Upper lobe of left lung (tissue), 6 donors: Measurements from ENCODE around the gene PRDM16. TPM values are rescaled to one million over a fixed set of nuclear protein-coding genes. Genes with fewer than 3 reads are reported as not detected.

ENCODE experiments used
- ATAC-seq, 2 donors: fragments of 200-7000 bp; cut with Tn5 transposase; one replicate each; pipeline ENCODE4 v1.9.1; 2022; ENCODE audit warnings: mild to moderate bottlenecking in 2 of 2, moderate library complexity in 2 of 2; ENCODE audit not compliant: low FRiP score in 2 of 2
- DNase-seq, 2 donors: peaks; one replicate each; pipeline ENCODE4 v3.0.0-alpha.2; 2019 to 2020
- H3K27ac ChIP-seq, 4 donors: fragments of 200-600 bp; sonication (generic); one replicate each; pipeline ENCODE4 v1.5.1; 2016 to 2019
- H3K27me3 ChIP-seq, 4 donors: fragments of 200-600 bp; sonication (generic); one replicate each; pipeline ENCODE4 v1.5.1; 2017 to 2019
- H3K36me3 ChIP-seq, 4 donors: fragments of 200-600 bp; sonication (generic); one replicate each; pipeline ENCODE4 v1.5.1; 2016 to 2019
- H3K4me1 ChIP-seq, 4 donors: fragments of 200-600 bp; sonication (generic); one replicate each; pipeline ENCODE4 v1.5.1; 2018 to 2019
- H3K4me3 ChIP-seq, 4 donors: fragments of 200-600 bp; sonication (generic); one replicate each; pipeline ENCODE4 v1.5.1; 2017 to 2019; ENCODE audit warnings: mild to moderate bottlenecking in 2 of 4, moderate library complexity in 1 of 4
- H3K9me3 ChIP-seq, 4 donors: fragments of 200-600 bp; sonication (generic); one replicate each; pipeline ENCODE4 v1.5.1; 2018 to 2019
- CTCF ChIP-seq, 6 experiments: fragments of 450-650 bp in 4 of 6; fragments of 200-600 bp in 2 of 6; sonication (generic) in 2 of 6; IDR thresholded peaks; one replicate each; pipeline ENCODE4 v1.5.1; 2016 to 2019; ENCODE audit warnings: antibody characterized with exemption in 6 of 6
- EP300 ChIP-seq, 4 donors: sonication (generic); formaldehyde crosslinking; IDR thresholded peaks; one replicate each; pipeline ENCODE4 v1.5.1; 2017; ENCODE audit warnings: antibody characterized with exemption in 4 of 4, control low read depth in 2 of 4
- POLR2A ChIP-seq, 4 donors: fragments of 450-650 bp; IDR thresholded peaks; one replicate each; pipeline ENCODE4 v1.5.1; 2016 to 2017; ENCODE audit warnings: antibody characterized with exemption in 4 of 4, mild to moderate bottlenecking in 2 of 4
- POLR2AphosphoS5 ChIP-seq, 2 donors: sonication (generic); formaldehyde crosslinking; IDR thresholded peaks; one replicate each; pipeline ENCODE4 v1.5.1; 2017; ENCODE audit warnings: antibody characterized with exemption in 2 of 2
- WGBS, 2 donors: methylation state at CpG; one replicate each; pipeline ENCODE4 v1.1.5; 2017 to 2018; 5-methylcytosine and 5-hydroxymethylcytosine counted together
- total RNA-seq, 6 donors: library from RNA; depleted of rRNA in 4 of 6; stranded (reverse); fragments of >200 nt in 4 of 6; gene quantifications; one replicate each; pipeline versions ENCODE4 v1.1.0 to v1.2.1, GENCODE V29; 2016 to 2021
- donor health status: DM: no; HTN: no; CAD: no; lungs with moderate emphysema.
- donor health status: DM: no; HTN: yes; CAD: no; lungs with severe emphysema.

The PRDM16 gene
- total RNA-seq, 6 donors from 2014 or later = 12.3 to 54.5 (median 21.2) TPM

GRCh38 chr1:3463891-3464648, 395.1 kb downstream of the PRDM16 start:
- DNase-seq = peak in 1 of 2 donors; percentile 66
- Histone ChIP-seq H3K9me3 (no peaks in the 10 kb centered on the region), H3K27me3 (no peaks in the 10 kb centered on the region), H3K4me1 (no peaks in the 10 kb centered on the region), H3K36me3 (no peaks in the 10 kb centered on the region), H3K27ac (no peak overlapping the region), H3K4me3 (no peak overlapping the region)
- 85 to 94% methylated on average over 8 to 21 of the region's 21 CpGs for WGBS, 2 donors
- no peak for TF ChIP-seq EP300 (IDR thresholded peaks at IDR 0.05)
- no peak for TF ChIP-seq CTCF (IDR thresholded peaks at IDR 0.05)
- TF ChIP-seq POLR2A (IDR thresholded peaks at IDR 0.05) = no peak
- no peak for TF ChIP-seq POLR2AphosphoS5 (IDR thresholded peaks at IDR 0.05)
- no peak for ATAC-seq

- TF ChIP-seq EP300 (IDR thresholded peaks at IDR 0.05) (no peak), CTCF (IDR thresholded peaks at IDR 0.05) (no peak), POLR2A (IDR thresholded peaks at IDR 0.05) (no peak), POLR2AphosphoS5 (IDR thresholded peaks at IDR 0.05) (no peak)
- H3K27me3 ChIP-seq = no peaks in the 10 kb centered on the region
- WGBS, 2 donors = 87% methylated on average over 9 of the region's 11 CpGs; no CpG with 5 or more reads in 1 of the 2 donors
- no peak overlapping the region for H3K4me3 ChIP-seq
- no peaks in the 10 kb centered on the region for H3K9me3 ChIP-seq
- DNase-seq (peak in 1 of 2 donors; percentile 72), ATAC-seq (no peak)
- no peaks in the 10 kb centered on the region for H3K4me1 ChIP-seq
- H3K27ac ChIP-seq = no peak overlapping the region
- peaks cover 0 to 4% (median 2%) of the 10 kb centered on the region in 4 donors for H3K36me3 ChIP-seq
Observed at GRCh38 chr1:3464649-3465025, 395.6 kb downstream of the PRDM16 start.

- Histone ChIP-seq H3K9me3 (no peaks in the 10 kb centered on the region), H3K4me3 (no peak overlapping the region), H3K27ac (no peak overlapping the region), H3K27me3 (no peaks in the 10 kb centered on the region), H3K36me3 (peaks cover 0 to 5% (median 2%) of the 10 kb centered on the region in 4 donors), H3K4me1 (no peaks in the 10 kb centered on the region)
- peak in 1 of 2 donors; percentile 55 for DNase-seq
- WGBS, 2 donors = 85 to 91% methylated on average over 22 to 23 of the region's 28 CpGs
- ATAC-seq = no peak
- TF ChIP-seq POLR2AphosphoS5 (IDR thresholded peaks at IDR 0.05) = no peak
- TF ChIP-seq POLR2A (IDR thresholded peaks at IDR 0.05) = no peak
- TF ChIP-seq EP300 (IDR thresholded peaks at IDR 0.05) = no peak
- TF ChIP-seq CTCF (IDR thresholded peaks at IDR 0.05) = no peak
Observed at GRCh38 chr1:3465091-3465934, 396.3 kb downstream of the PRDM16 start.

- Histone ChIP-seq H3K4me3 (no peak overlapping the region), H3K36me3 (peaks cover 0 to 5% (median 2%) of the 10 kb centered on the region in 4 donors)
- DNase-seq = peak in 1 of 2 donors; percentile 53
Observed at GRCh38 chr1:3465935-3466321, 396.9 kb downstream of the PRDM16 start.

More at GRCh38 chr1:3465935-3466321, 396.9 kb downstream of the PRDM16 start:
- no peaks in the 10 kb centered on the region for H3K27me3 ChIP-seq
- no peak for ATAC-seq
- WGBS, 2 donors = 84 to 86% methylated on average over 14 to 17 of the region's 17 CpGs
- TF ChIP-seq POLR2AphosphoS5 (IDR thresholded peaks at IDR 0.05) (no peak), EP300 (IDR thresholded peaks at IDR 0.05) (no peak), CTCF (IDR thresholded peaks at IDR 0.05) (no peak), POLR2A (IDR thresholded peaks at IDR 0.05) (no peak)
- H3K9me3 ChIP-seq = no peaks in the 10 kb centered on the region
- no peak overlapping the region for H3K27ac ChIP-seq
- H3K4me1 ChIP-seq = no peaks in the 10 kb centered on the region
